ENCODE data around the gene MITF.
A peak's percentile ranks its signal among the peaks of the same experiment; 100 is the strongest.
"Not testable (repeated sequence)": the region's sequence is repeated elsewhere in the genome, so short reads cannot be mapped to it uniquely, and the experiment has no call there.

MITF gene

GRCh38 chr3:69796126-69796525, 56.9 kb downstream of the MITF start:
- H2AK5ac ChIP-seq (ENCODE audit: low read length, severe bottlenecking); DNase-seq; H3K9me3 ChIP-seq (ENCODE audit: control insufficient read depth, low read length); H3K9ac ChIP-seq (ENCODE audit: low read length); H3K14ac ChIP-seq (ENCODE audit: low read length in 2 of 2); H2BK12ac ChIP-seq (ENCODE audit: low read length in 2 of 2); H3K27me3 ChIP-seq (ENCODE audit: control insufficient read depth in 1 of 2, insufficient read depth in 1 of 2, low read length in 2 of 2); H3K4me3 ChIP-seq (ENCODE audit: insufficient read depth in 1 of 2, low read depth in 1 of 2, low read length in 2 of 2); H3K36me3 ChIP-seq (ENCODE audit: control insufficient read depth in 1 of 2, insufficient read depth in 2 of 2, low read depth in 1 of 2, low read length in 2 of 2); H2AFZ ChIP-seq (ENCODE audit: low read depth, low read length); H2BK15ac ChIP-seq (ENCODE audit: low read depth, poor library complexity, severe bottlenecking); H4K91ac ChIP-seq (ENCODE audit: low read length); H3K18ac ChIP-seq (ENCODE audit: low read depth in 1 of 2, low read length in 2 of 2); H3K79me1 ChIP-seq (replicated peaks; ENCODE audit: low read length, poor library complexity, severe bottlenecking); H3K4me1 ChIP-seq (ENCODE audit: control insufficient read depth, insufficient read depth, low read depth, low read length); H4K8ac ChIP-seq (ENCODE audit: low read length); H2BK5ac ChIP-seq (ENCODE audit: low read depth, low read length, poor library complexity, severe bottlenecking); H3K4ac ChIP-seq (ENCODE audit: low read depth in 1 of 2, low read length in 2 of 2); H3K4me2 ChIP-seq (ENCODE audit: low read length, poor library complexity, severe bottlenecking); H3K27ac ChIP-seq (ENCODE audit: low read length, poor library complexity, severe bottlenecking); H3K23ac ChIP-seq (ENCODE audit: low read length in 2 of 2); H2BK120ac ChIP-seq (ENCODE audit: low read depth, low read length): not testable (repeated sequence)
- 94% methylated on average over 3 of the region's 4 CpGs for WGBS

- Histone ChIP-seq H3K36me3 (ENCODE audit: control insufficient read depth in 1 of 2, insufficient read depth in 2 of 2, low read depth in 1 of 2, low read length in 2 of 2) (no peaks in the 10 kb centered on the region), H2BK15ac (ENCODE audit: low read depth, poor library complexity, severe bottlenecking) (no peak overlapping the region), H2BK5ac (ENCODE audit: low read depth, low read length, poor library complexity, severe bottlenecking) (no peak overlapping the region), H3K9ac (ENCODE audit: low read length) (no peak overlapping the region), H2AK5ac (ENCODE audit: low read length, severe bottlenecking) (no peak overlapping the region), H3K79me1 (replicated peaks; ENCODE audit: low read length, poor library complexity, severe bottlenecking) (peaks cover 13% of the 10 kb centered on the region), H4K91ac (ENCODE audit: low read length) (no peak overlapping the region), H3K4ac (ENCODE audit: low read depth in 1 of 2, low read length in 2 of 2) (no peak overlapping the region), H4K8ac (ENCODE audit: low read length) (no peak overlapping the region), H2BK120ac (ENCODE audit: low read depth, low read length) (no peak overlapping the region), H2BK12ac (ENCODE audit: low read length in 2 of 2) (peak overlapping the region in 1 of 2 experiments; percentile 72), H3K4me2 (ENCODE audit: low read length, poor library complexity, severe bottlenecking) (no peak overlapping the region), H3K23ac (ENCODE audit: low read length in 2 of 2) (no peak overlapping the region), H2AFZ (ENCODE audit: low read depth, low read length) (no peak overlapping the region), H3K4me3 (ENCODE audit: insufficient read depth in 1 of 2, low read depth in 1 of 2, low read length in 2 of 2) (no peak overlapping the region), H3K18ac (ENCODE audit: low read depth in 1 of 2, low read length in 2 of 2) (no peak overlapping the region), H3K27me3 (ENCODE audit: control insufficient read depth in 1 of 2, insufficient read depth in 1 of 2, low read length in 2 of 2) (no peaks in the 10 kb centered on the region), H3K4me1 (ENCODE audit: control insufficient read depth, insufficient read depth, low read depth, low read length) (no peaks in the 10 kb centered on the region), H3K9me3 (ENCODE audit: control insufficient read depth, low read length) (no peaks in the 10 kb centered on the region), H3K14ac (ENCODE audit: low read length in 2 of 2) (no peak overlapping the region), H3K27ac (ENCODE audit: low read length, poor library complexity, severe bottlenecking) (no peak overlapping the region)
- peak; percentile 40 for DNase-seq
- WGBS = 82% methylated on average over 4 of the region's 4 CpGs
Measured at GRCh38 chr3:69803681-69804270, 64.5 kb downstream of the MITF start.

- no peak overlapping the region for H4K8ac ChIP-seq (ENCODE audit: low read length)
- H3K9me3 ChIP-seq (ENCODE audit: control insufficient read depth, low read length) = no peaks in the 10 kb centered on the region
- H4K91ac ChIP-seq (ENCODE audit: low read length) = no peak overlapping the region
- H3K27ac ChIP-seq (ENCODE audit: low read length, poor library complexity, severe bottlenecking) = no peak overlapping the region
- no peak overlapping the region for H3K4me3 ChIP-seq (ENCODE audit: insufficient read depth in 1 of 2, low read depth in 1 of 2, low read length in 2 of 2)
- DNase-seq = no peak
- no peak overlapping the region for H3K23ac ChIP-seq (ENCODE audit: low read length in 2 of 2)
- H3K36me3 ChIP-seq (ENCODE audit: control insufficient read depth in 1 of 2, insufficient read depth in 2 of 2, low read depth in 1 of 2, low read length in 2 of 2) = no peaks in the 10 kb centered on the region
- H2BK120ac ChIP-seq (ENCODE audit: low read depth, low read length) = no peak overlapping the region
- H3K79me1 ChIP-seq (replicated peaks; ENCODE audit: low read length, poor library complexity, severe bottlenecking) = peaks cover 16% of the 10 kb centered on the region
- H2BK5ac ChIP-seq (ENCODE audit: low read depth, low read length, poor library complexity, severe bottlenecking) = no peak overlapping the region
- no peak overlapping the region for H3K4ac ChIP-seq (ENCODE audit: low read depth in 1 of 2, low read length in 2 of 2)
- H2AFZ ChIP-seq (ENCODE audit: low read depth, low read length) = no peak overlapping the region
- no peaks in the 10 kb centered on the region for H3K27me3 ChIP-seq (ENCODE audit: control insufficient read depth in 1 of 2, insufficient read depth in 1 of 2, low read length in 2 of 2)
- H2BK12ac ChIP-seq (ENCODE audit: low read length in 2 of 2) = no peak overlapping the region
- H3K14ac ChIP-seq (ENCODE audit: low read length in 2 of 2) = no peak overlapping the region
- H3K4me2 ChIP-seq (ENCODE audit: low read length, poor library complexity, severe bottlenecking) = no peak overlapping the region
- no peak overlapping the region for H3K18ac ChIP-seq (ENCODE audit: low read depth in 1 of 2, low read length in 2 of 2)
- H3K9ac ChIP-seq (ENCODE audit: low read length) = no peak overlapping the region
- H2AK5ac ChIP-seq (ENCODE audit: low read length, severe bottlenecking) = no peak overlapping the region
- WGBS = 100% methylated on average over 2 of the region's 4 CpGs
- H2BK15ac ChIP-seq (ENCODE audit: low read depth, poor library complexity, severe bottlenecking) = no peak overlapping the region
- H3K4me1 ChIP-seq (ENCODE audit: control insufficient read depth, insufficient read depth, low read depth, low read length) = no peaks in the 10 kb centered on the region
Measured at GRCh38 chr3:69805491-69805890, 66.2 kb downstream of the MITF start.

GRCh38 chr3:69806735-69807438, 67.6 kb downstream of the MITF start:
- H4K91ac ChIP-seq (ENCODE audit: low read length) = no peak overlapping the region
- no peak overlapping the region for H3K23ac ChIP-seq (ENCODE audit: low read length in 2 of 2)
- H3K79me1 ChIP-seq (replicated peaks; ENCODE audit: low read length, poor library complexity, severe bottlenecking) = peaks cover 20% of the 10 kb centered on the region
- H3K27ac ChIP-seq (ENCODE audit: low read length, poor library complexity, severe bottlenecking) = no peak overlapping the region
- no peaks in the 10 kb centered on the region for H3K4me1 ChIP-seq (ENCODE audit: control insufficient read depth, insufficient read depth, low read depth, low read length)
- H3K4me3 ChIP-seq (ENCODE audit: insufficient read depth in 1 of 2, low read depth in 1 of 2, low read length in 2 of 2) = no peak overlapping the region
- H3K14ac ChIP-seq (ENCODE audit: low read length in 2 of 2) = no peak overlapping the region
- no peak overlapping the region for H2BK15ac ChIP-seq (ENCODE audit: low read depth, poor library complexity, severe bottlenecking)
- no peak overlapping the region for H2AFZ ChIP-seq (ENCODE audit: low read depth, low read length)
- peak overlapping the region; percentile 48 for H3K9ac ChIP-seq (ENCODE audit: low read length)
- H4K8ac ChIP-seq (ENCODE audit: low read length) = no peak overlapping the region
- H3K27me3 ChIP-seq (ENCODE audit: control insufficient read depth in 1 of 2, insufficient read depth in 1 of 2, low read length in 2 of 2) = no peaks in the 10 kb centered on the region
- no peaks in the 10 kb centered on the region for H3K36me3 ChIP-seq (ENCODE audit: control insufficient read depth in 1 of 2, insufficient read depth in 2 of 2, low read depth in 1 of 2, low read length in 2 of 2)
- WGBS = 13% methylated on average over 1 of the region's 1 CpG
- peak; percentile 88 for DNase-seq
- no peak overlapping the region for H2BK12ac ChIP-seq (ENCODE audit: low read length in 2 of 2)
- H3K9me3 ChIP-seq (ENCODE audit: control insufficient read depth, low read length) = no peaks in the 10 kb centered on the region
- no peak overlapping the region for H2BK120ac ChIP-seq (ENCODE audit: low read depth, low read length)
- H3K18ac ChIP-seq (ENCODE audit: low read depth in 1 of 2, low read length in 2 of 2) = no peak overlapping the region
- H3K4me2 ChIP-seq (ENCODE audit: low read length, poor library complexity, severe bottlenecking) = no peak overlapping the region
- H3K4ac ChIP-seq (ENCODE audit: low read depth in 1 of 2, low read length in 2 of 2) = no peak overlapping the region
- no peak overlapping the region for H2BK5ac ChIP-seq (ENCODE audit: low read depth, low read length, poor library complexity, severe bottlenecking)
- no peak overlapping the region for H2AK5ac ChIP-seq (ENCODE audit: low read length, severe bottlenecking)
